GM08714 (cell line): ENCODE measurements around the gene RBFOX1.

Experiments used
- H3K4me3 ChIP-seq: fragments of 200-500 bp; sonication (Bioruptor generic); 2 replicates; pipeline ENCODE4 v1.5.1; 2014; ENCODE audit warnings: mild to moderate bottlenecking, low read length, inconsistent platforms
- ZNF274 ChIP-seq: IDR thresholded peaks from 2 replicates; pipeline ENCODE4 v1.6.1; 2012; ENCODE audit warnings: mild to moderate bottlenecking, low read depth, low read length

Gene RBFOX1

DNA sequence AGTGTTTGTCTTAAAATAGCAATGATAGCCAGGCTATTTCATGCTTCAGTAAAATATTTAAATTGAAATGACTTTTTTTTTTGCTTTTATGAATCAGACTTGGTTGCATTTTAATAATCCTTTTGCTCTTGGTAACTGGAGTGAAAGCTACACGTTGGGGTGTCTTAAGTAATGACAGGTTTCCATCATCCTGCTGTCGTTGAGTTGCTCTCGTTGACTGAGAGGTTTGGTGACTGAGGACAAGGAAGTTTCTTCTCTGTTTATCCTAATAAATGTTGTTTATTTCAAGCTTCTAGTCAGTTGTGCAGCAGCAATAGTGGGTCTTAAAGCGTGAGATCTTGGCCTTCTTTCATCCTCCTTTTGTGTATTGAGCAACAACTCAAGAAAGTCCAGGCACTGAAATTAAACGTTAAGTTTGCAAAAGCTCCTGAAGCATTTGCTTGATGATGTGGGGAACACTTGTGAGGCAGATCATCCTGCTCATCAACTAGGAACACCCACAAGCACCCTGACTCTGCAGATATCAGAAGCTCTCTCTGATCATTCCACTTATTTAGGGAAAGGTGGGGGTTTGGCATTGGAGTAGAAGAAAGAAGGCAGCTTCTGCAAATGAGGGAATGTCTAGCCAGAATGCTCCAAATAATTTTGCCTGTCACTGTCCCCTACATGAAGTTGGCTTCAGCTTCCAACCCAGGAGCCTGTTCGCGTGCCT, 179.1 kb downstream of the RBFOX1 start:
- no peak overlapping the region for H3K4me3 ChIP-seq
- TF ChIP-seq ZNF274: no peak

DNA sequence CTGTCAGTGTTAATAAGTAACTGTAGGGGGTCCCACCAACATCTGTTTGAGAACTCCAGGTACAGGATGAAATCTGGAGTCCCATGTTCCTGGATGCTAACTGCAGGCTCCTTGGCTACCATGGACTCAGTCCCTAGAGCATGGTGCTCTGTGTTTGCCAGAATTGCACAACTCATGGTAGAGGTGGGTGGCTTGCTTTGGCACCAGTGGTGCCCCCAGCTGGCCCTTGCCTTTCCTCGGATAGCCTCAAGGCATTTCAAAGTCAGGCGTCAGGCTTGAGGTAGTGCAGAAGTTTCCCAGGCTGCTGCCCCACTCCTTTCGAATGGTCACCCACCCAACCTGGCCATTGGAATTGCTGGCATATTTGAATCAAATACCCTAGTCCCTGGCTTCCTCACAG, 179.9 kb downstream of the RBFOX1 start:
- H3K4me3 ChIP-seq: no peak overlapping the region
- no peak for TF ChIP-seq ZNF274

- no peak for TF ChIP-seq ZNF274
- no peak overlapping the region for H3K4me3 ChIP-seq
Observed at GRCh38 chr16:7513429-7513828, 180.8 kb downstream of the RBFOX1 start.

DNA sequence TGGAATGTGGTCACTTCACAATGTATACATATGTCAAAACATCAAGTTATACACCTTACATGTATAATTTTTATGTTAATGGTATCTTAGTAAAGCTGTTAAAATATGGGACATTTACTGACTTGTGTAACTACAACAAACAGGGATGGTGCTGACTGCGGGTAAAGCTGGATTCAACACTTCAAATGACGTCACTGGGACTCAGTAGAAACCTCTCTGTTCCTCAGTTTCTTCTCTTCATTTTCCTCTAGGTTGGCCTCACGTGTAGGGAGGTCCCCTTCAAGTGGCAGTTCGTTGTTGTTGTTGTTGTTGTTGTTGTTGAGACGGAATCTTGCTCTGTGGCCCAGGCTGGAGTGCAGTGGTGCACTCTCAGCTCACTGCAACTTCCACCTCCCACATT, 182.9 kb downstream of the RBFOX1 start:
- H3K4me3 ChIP-seq: no peak overlapping the region
- TF ChIP-seq ZNF274: no peak

DNA sequence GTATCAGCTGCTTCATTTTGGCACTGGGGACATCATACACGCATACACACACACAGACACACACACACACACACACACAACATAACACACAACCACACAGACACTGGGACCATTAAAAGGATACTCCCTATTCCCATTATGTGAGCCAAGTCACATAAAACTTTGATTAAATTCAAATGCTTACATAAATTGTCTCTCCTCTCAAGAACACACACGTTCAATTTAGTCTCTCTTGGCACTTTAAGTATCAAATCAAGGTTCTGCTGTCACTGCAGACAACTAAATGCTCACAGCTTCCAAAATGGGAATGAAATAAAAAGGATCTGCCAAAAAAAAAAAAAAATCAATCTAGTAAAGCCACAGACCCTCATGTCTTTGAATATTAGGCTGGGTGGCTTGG, 184.9 kb downstream of the RBFOX1 start:
- no peak for TF ChIP-seq ZNF274
- no peak overlapping the region for H3K4me3 ChIP-seq

- TF ChIP-seq ZNF274: no peak
Observed at GRCh38 chr16:7518158-7518557, 185.5 kb downstream of the RBFOX1 start.

DNA sequence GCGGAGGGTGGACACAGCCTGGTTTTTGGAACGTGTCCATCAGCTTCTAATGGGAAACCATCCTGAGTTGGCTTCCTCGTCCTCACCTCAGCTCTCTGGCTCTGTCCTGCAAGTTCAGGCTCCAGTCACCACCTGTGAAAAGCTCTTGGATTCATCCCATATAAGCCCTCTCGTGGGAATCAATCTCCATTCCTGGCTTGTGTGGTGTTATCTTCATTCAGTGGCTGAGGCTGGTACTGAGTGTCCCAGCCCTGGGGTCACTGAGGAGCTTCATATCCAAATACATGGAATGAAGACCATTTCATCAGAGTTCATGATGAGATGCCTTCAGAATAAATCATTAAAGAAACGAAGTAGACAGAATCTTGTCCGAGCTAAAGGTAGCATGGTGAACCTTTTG, 189.2 kb downstream of the RBFOX1 start:
- no peak for TF ChIP-seq ZNF274
- no peak overlapping the region for H3K4me3 ChIP-seq

More at GRCh38 chr16:7518158-7518557, 185.5 kb downstream of the RBFOX1 start:
- H3K4me3 ChIP-seq: no peak overlapping the region

- no peak for TF ChIP-seq ZNF274
- no peak overlapping the region for H3K4me3 ChIP-seq
Observed at GRCh38 chr16:7524419-7524818, 191.8 kb downstream of the RBFOX1 start.

- no peak overlapping the region for H3K4me3 ChIP-seq
- no peak for TF ChIP-seq ZNF274
Observed at GRCh38 chr16:7526736-7527135, 194.1 kb downstream of the RBFOX1 start.

GRCh38 chr16:7532534-7532933, 199.9 kb downstream of the RBFOX1 start:
- TF ChIP-seq ZNF274: no peak
- no peak overlapping the region for H3K4me3 ChIP-seq

GRCh38 chr16:7534749-7535148, 202.1 kb downstream of the RBFOX1 start:
- H3K4me3 ChIP-seq: no peak overlapping the region
- TF ChIP-seq ZNF274: no peak

- H3K4me3 ChIP-seq: no peak overlapping the region
- TF ChIP-seq ZNF274: no peak
Observed at GRCh38 chr16:7541026-7541425, 208.4 kb downstream of the RBFOX1 start.

DNA sequence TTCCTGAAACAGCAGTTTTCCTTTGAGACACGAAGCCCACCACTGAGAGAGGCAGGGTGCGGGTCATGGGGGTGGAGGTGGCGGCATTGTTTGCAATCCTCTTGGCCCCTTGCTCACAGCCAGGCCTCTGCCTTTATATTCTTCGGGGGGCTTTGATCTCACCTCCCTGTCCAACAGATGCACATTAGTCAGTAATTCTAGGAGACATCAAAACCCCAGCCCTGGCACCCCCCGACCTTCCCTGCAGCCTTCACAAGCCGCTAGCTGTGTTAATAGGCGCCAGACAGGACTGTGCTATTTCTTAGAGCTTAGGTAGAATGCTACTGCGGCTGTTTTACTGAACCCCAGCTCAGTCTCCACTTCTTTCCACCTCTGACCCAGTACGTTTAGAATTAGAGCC, 212.6 kb downstream of the RBFOX1 start:
- TF ChIP-seq ZNF274: no peak
- no peak overlapping the region for H3K4me3 ChIP-seq

- no peak overlapping the region for H3K4me3 ChIP-seq
- TF ChIP-seq ZNF274: no peak
Observed at GRCh38 chr16:7546948-7547347, 214.3 kb downstream of the RBFOX1 start.

DNA sequence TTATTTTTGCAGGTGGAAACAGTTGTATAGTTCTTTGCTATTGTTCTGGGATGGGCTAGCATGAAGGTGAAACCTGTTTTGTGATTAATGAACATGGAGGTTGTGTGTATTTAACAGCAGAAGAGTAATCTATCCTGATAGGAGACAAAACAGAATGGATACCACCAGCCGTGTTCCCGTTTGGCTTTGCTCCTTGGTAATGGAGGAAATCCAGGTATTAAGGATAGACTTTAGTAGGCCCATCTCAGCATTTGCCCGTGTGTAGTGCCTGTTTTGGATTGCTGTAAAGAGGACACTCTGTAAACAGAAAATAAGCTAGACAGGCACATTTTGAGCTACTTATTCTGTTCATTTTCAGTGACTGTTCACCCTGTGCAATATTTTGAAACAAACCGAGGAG, 215.1 kb downstream of the RBFOX1 start:
- no peak overlapping the region for H3K4me3 ChIP-seq
- TF ChIP-seq ZNF274: no peak

DNA sequence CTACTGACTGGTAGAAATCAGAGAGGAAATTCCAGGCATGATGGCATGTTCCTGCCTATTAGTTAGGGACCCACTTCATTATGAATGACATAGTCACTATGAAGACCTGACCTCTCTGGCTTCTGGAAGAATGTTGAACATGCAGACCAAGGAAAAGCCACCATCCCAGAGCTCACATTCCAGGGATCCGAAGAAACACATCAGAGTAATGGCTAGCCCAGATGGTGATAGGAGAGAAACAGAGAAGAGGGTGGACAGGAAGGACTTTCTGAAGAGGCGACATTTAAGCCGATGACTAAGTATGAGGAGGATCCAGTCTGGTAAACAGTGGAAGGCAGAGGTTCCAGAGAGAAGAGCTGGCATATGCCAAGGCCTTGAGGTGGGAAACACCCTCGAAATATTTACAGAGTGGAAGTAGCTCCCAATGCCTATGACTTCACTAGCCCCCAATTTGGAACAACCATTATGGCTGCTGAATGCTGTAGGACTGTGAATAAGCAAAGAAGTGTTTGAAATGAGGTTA, 216.2 kb downstream of the RBFOX1 start:
- no peak overlapping the region for H3K4me3 ChIP-seq
- TF ChIP-seq ZNF274: no peak
